Ovary (tissue), 3 donors: ENCODE results near the gene ETV6.

Experiments used
- CTCF ChIP-seq, 3 donors: fragments of 450-650 bp in 2 of 3; fragments of 200-600 bp in 1 of 3; IDR thresholded peaks; one replicate each; pipeline versions ENCODE4 v1.5.1 to v1.8.0; 2016 to 2022; ENCODE audit warnings: antibody characterized with exemption in 3 of 3, mild to moderate bottlenecking in 1 of 3
- EP300 ChIP-seq: sonication (generic); formaldehyde crosslinking; IDR thresholded peaks from one replicate; pipeline ENCODE4 v1.6.1; 2017; ENCODE audit warnings: antibody characterized with exemption
- POLR2A ChIP-seq: fragments of 450-650 bp; IDR thresholded peaks from one replicate; pipeline ENCODE4 v1.6.1; 2017; ENCODE audit warnings: antibody characterized with exemption, mild to moderate bottlenecking, moderate library complexity
- donor health status: DM: no; HTN: no; CAD: no.

- TF ChIP-seq CTCF (IDR thresholded peaks at IDR 0.05) (no peak), POLR2A (no peak), EP300 (no peak)
Measured at GRCh38 chr12:11939223-11939622, 289.7 kb downstream of the ETV6 start.
